Measurements from ENCODE around the gene DHRS9. TPM values are rescaled to one million over a fixed set of nuclear protein-coding genes. Genes with fewer than 3 reads are reported as not detected.

The DHRS9 gene
- total RNA-seq, 2 donors from 2014 or later = 31.4 to 135 TPM

DNA sequence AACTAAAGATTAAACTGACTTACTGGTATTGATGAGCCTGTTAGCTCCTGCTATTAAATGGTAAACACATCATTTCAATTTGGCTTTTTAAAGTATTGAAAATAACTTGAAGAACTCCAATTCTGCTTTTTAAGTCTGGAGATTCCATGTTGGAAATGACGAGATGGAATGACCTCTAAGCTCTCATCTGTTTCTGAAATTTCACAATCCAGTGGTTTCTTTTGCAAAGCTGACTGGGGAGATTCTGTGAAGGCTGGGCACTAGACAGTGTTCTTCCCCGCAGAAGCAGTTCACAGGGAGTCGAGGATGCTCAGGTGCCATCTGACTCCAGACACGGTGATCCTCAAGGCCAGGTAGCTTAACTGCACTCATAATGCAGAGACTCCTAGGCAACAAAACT is 44.7 kb downstream of the DHRS9 start:
- peaks cover 0 to 26% of the 10 kb centered on the region in 2 donors for H3K4me1 ChIP-seq
- no peaks in the 10 kb centered on the region for H3K27me3 ChIP-seq
- no peak for DNase-seq (ENCODE audit: low spot score)
- H3K36me3 ChIP-seq = no peaks in the 10 kb centered on the region
- no peak overlapping the region for H3K4me3 ChIP-seq
- TF ChIP-seq, protein P1, sequence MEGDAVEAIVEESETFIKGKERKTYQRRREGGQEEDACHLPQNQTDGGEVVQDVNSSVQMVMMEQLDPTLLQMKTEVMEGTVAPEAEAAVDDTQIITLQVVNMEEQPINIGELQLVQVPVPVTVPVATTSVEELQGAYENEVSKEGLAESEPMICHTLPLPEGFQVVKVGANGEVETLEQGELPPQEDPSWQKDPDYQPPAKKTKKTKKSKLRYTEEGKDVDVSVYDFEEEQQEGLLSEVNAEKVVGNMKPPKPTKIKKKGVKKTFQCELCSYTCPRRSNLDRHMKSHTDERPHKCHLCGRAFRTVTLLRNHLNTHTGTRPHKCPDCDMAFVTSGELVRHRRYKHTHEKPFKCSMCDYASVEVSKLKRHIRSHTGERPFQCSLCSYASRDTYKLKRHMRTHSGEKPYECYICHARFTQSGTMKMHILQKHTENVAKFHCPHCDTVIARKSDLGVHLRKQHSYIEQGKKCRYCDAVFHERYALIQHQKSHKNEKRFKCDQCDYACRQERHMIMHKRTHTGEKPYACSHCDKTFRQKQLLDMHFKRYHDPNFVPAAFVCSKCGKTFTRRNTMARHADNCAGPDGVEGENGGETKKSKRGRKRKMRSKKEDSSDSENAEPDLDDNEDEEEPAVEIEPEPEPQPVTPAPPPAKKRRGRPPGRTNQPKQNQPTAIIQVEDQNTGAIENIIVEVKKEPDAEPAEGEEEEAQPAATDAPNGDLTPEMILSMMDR (IDR thresholded peaks at IDR 0.05) = no peak
- H3K27ac ChIP-seq = no peak overlapping the region
- H3K9me3 ChIP-seq = no peaks in the 10 kb centered on the region

DNA sequence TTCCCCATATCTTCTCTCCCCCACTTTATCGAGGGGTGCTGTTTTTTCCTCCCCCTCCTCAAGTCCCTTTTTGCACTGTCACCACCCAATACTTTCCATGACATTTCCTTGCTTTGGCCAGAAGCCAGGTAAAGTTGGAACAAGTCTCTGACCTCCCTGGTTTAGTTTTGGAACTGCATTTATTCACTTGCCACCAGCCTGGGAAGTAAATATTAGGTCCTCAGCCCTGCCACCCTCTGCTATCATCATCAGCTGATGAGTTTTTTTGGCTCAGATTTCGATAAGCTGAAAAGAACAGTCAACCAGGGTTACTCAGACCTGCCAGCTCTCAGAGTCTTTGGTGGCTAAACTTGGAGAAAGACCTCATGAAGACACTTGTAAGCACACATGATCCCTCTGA is 47.0 kb downstream of the DHRS9 start:
- H3K27ac ChIP-seq = peak overlapping the region; percentile 19 to 23
- H3K4me3 ChIP-seq = no peak overlapping the region
- no peak for DNase-seq (ENCODE audit: low spot score)
- H3K4me1 ChIP-seq = peaks cover 0 to 26% of the 10 kb centered on the region in 2 donors
- TF ChIP-seq, protein P1 (IDR thresholded peaks at IDR 0.05) = no peak
- no peaks in the 10 kb centered on the region for H3K27me3 ChIP-seq
- no peaks in the 10 kb centered on the region for H3K9me3 ChIP-seq
- no peaks in the 10 kb centered on the region for H3K36me3 ChIP-seq

DNA sequence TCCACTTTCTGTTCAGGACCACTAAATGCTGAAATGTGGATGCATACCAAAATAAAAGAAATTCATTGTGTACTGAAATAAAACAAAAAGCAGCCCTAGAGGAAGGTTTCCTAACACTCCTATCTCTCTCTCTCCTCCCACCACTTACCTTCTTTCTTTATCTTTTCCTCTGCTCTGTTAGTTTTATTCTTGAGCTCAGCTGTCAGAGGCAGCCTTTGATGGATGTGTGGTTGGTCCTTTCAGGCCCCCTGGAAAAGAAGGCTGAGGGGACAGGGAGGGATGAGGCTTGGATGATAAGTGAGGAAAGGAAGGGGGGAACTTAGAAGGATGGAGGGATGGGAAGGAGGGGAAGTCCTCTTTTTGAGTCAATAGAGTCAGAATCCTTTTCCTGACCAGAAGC is 47.6 kb downstream of the DHRS9 start:
- DNase-seq (ENCODE audit: low spot score) = no peak
- no peak overlapping the region for H3K4me3 ChIP-seq
- no peaks in the 10 kb centered on the region for H3K9me3 ChIP-seq
- no peaks in the 10 kb centered on the region for H3K36me3 ChIP-seq
- no peaks in the 10 kb centered on the region for H3K27me3 ChIP-seq
- peaks cover 0 to 26% of the 10 kb centered on the region in 2 donors for H3K4me1 ChIP-seq
- peak overlapping the region in 1 of 2 donors; percentile 19 for H3K27ac ChIP-seq
- TF ChIP-seq, protein P1 (IDR thresholded peaks at IDR 0.05) = no peak

DNA sequence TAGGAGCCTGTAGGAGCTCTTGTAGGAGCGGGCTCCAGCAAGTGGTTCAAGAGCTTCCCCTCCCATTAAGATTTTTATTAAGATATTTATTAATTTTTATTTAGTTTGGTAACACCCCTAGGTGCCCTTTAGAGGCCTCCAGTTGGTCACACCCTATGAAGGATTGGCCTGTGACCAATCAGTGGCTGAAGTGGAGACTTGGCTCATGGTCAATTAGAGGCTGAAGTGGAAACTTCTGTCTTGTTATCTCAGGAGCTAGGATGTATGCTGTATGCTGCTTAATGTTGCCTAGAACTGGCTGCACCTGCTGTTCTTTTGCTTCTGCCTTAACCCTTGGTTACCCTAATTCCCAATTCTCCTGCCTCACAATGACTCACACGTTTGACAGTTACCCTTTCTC is 48.7 kb downstream of the DHRS9 start:
- TF ChIP-seq, protein P1 (IDR thresholded peaks at IDR 0.05) = no peak
- no peak for DNase-seq (ENCODE audit: low spot score)

DNA sequence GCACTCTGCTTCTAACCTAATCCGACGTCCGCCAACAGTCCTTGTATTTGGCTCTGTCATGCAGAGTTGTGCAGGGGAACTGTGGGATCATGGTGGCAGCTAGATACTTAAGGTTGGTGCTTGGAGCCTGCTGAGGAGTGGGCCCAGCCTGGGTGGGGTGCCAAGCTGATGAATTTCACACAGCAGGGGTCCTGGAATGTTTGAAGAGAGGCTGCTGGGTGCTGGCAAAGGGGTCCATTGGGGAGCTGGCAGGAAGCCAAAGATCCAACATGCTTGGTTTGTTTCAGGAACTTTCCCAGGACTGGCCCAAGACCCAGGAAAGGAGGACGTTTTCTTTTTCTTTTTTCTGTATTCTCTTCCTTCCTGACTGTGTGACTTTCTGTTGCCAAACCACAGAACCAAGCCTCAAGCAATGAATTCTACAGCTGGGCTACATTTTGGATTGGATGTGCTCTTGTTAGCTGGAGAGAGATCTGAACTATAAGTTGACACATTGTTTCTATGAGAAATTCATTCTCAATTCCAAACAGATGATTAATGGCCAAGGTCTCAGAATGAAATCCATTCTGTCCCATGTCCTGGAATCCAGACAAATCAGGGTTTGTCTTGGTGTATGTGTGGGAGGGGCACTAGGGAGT is 49.9 kb downstream of the DHRS9 start:
- no peaks in the 10 kb centered on the region for H3K36me3 ChIP-seq
- no peak for DNase-seq (ENCODE audit: low spot score)
- H3K9me3 ChIP-seq = no peaks in the 10 kb centered on the region
- no peak overlapping the region for H3K4me3 ChIP-seq
- TF ChIP-seq, protein P1 (IDR thresholded peaks at IDR 0.05) = no peak
- H3K4me1 ChIP-seq = peaks cover 0 to 26% of the 10 kb centered on the region in 2 donors
- H3K27me3 ChIP-seq = no peaks in the 10 kb centered on the region
- H3K27ac ChIP-seq = no peak overlapping the region

More for the DNA sequence above, 48.7 kb downstream of the DHRS9 start:
- Histone ChIP-seq H3K27me3 (no peaks in the 10 kb centered on the region), H3K4me1 (peaks cover 0 to 26% of the 10 kb centered on the region in 2 donors), H3K27ac (no peak overlapping the region), H3K36me3 (no peaks in the 10 kb centered on the region), H3K4me3 (no peak overlapping the region), H3K9me3 (no peaks in the 10 kb centered on the region)

DNA sequence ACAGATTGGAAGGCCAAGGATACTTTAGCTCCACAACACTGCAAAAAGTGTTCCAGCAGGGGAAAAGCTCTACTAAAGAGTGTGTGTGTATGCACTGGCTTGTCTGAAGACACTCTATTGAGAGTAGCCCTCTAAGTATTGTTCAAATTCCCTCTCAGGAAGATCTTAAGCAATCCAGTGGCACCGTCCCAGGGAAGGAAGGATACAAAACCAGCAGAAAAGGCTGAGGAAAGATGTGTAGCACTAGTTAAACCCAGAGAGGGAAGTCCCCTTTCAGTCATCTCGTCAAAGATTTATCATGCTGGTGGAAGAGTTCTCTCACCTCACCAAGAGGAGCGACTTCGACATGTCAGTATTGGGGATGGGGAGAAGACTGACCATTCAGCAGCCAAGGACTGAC is 50.5 kb downstream of the DHRS9 start:
- H3K27ac ChIP-seq = no peak overlapping the region

More for the DNA sequence above, 50.5 kb downstream of the DHRS9 start:
- no peak for DNase-seq (ENCODE audit: low spot score)
- no peaks in the 10 kb centered on the region for H3K9me3 ChIP-seq
- H3K4me1 ChIP-seq = peaks cover 0 to 26% of the 10 kb centered on the region in 2 donors
- H3K36me3 ChIP-seq = no peaks in the 10 kb centered on the region
- no peaks in the 10 kb centered on the region for H3K27me3 ChIP-seq
- TF ChIP-seq, protein P1 (IDR thresholded peaks at IDR 0.05) = no peak
- H3K4me3 ChIP-seq = no peak overlapping the region
